Mucosa of descending colon (tissue), 3 donors: Measurements from ENCODE around the gene STK32C. TPM values are rescaled to one million over a fixed set of nuclear protein-coding genes. Genes with fewer than 3 reads are reported as not detected.

Source experiments
- ATAC-seq: fragments of 200-7000 bp; cut with Tn5 transposase; one replicate; pipeline ENCODE4 v1.9.1; 2020; ENCODE audit warnings: mild to moderate bottlenecking, moderate library complexity
- DNase-seq, 3 donors: peaks; one replicate each; pipeline ENCODE4 v3.0.0-alpha.2; 2020
- H3K36me3 ChIP-seq: fragments of 200-600 bp; one replicate; pipeline ENCODE4 v1.8.0; 2021; ENCODE audit warnings: low read depth, mild to moderate bottlenecking
- H3K4me1 ChIP-seq: fragments of 200-600 bp; one replicate; pipeline ENCODE4 v1.8.0; 2021; ENCODE audit warnings: low read depth, mild to moderate bottlenecking
- H3K4me3 ChIP-seq: fragments of 200-600 bp; one replicate; pipeline ENCODE4 v1.8.0; 2021; ENCODE audit warnings: mild to moderate bottlenecking
- H3K9me3 ChIP-seq: fragments of 200-600 bp; one replicate; pipeline ENCODE4 v1.8.0; 2021; ENCODE audit warnings: mild to moderate bottlenecking
- CTCF ChIP-seq: fragments of 200-600 bp; IDR thresholded peaks from one replicate; pipeline ENCODE4 v1.8.0; 2022; ENCODE audit warnings: antibody characterized with exemption, mild to moderate bottlenecking
- intact Hi-C, 2 donors: fragments of 100-400 bp; cut with DNase I in 1 of 2; cut with micrococcal nuclease in 1 of 2; formaldehyde crosslinking; loops; one replicate each; pipeline versions ENCODE4 v1.11.0 to v1.11.1; 2022; cut with DNase I, micrococcal nuclease
- total RNA-seq, 3 donors: library from RNA; stranded (reverse); fragmentation: NEBNext Ultra II Directional in 2 of 3; extraction: Animal tissue kit (Norgen Biotek cat#: 25700) in 2 of 3; gene quantifications; one replicate each; pipeline versions ENCODE4 v1.2.1 to v1.2.4, GENCODE V29; 2021 to 2023
- donor health status: DM: no; HTN: no; CAD: no; lungs with moderate emphysema.
- donor health status: DM: no; HTN: no; CAD: no.
- donor health status: DM: no; HTN: yes; CAD: no.

STK32C gene
- total RNA-seq, 3 donors from 2014 or later: 4.5 to 11.5 (median 11.1) TPM

GRCh38 chr10:132247943-132248342, 59.8 kb downstream of the STK32C start:
- peaks cover 6% of the 10 kb centered on the region for H3K4me1 ChIP-seq
- DNase-seq (no peak), ATAC-seq (no peak)
- intact Hi-C loops: no loop called here
- no peak overlapping the region for H3K4me3 ChIP-seq
- no peaks in the 10 kb centered on the region for H3K9me3 ChIP-seq
- TF ChIP-seq CTCF: no peak
- H3K36me3 ChIP-seq: no peaks in the 10 kb centered on the region

GRCh38 chr10:132246296-132246695, 61.5 kb downstream of the STK32C start:
- H3K36me3 ChIP-seq: no peaks in the 10 kb centered on the region
- no peak for ATAC-seq

GRCh38 chr10:132245056-132245455, 62.7 kb downstream of the STK32C start:
- DNase-seq: no peak
- no peak overlapping the region for H3K4me3 ChIP-seq
- no peak for TF ChIP-seq CTCF
- intact Hi-C loops: no loop called here
- peaks cover 6% of the 10 kb centered on the region for H3K4me1 ChIP-seq
- no peaks in the 10 kb centered on the region for H3K9me3 ChIP-seq
- no peak for ATAC-seq
- no peaks in the 10 kb centered on the region for H3K36me3 ChIP-seq

More at GRCh38 chr10:132246296-132246695, 61.5 kb downstream of the STK32C start:
- no peak overlapping the region for H3K4me3 ChIP-seq
- DNase-seq: no peak
- intact Hi-C loops: no loop called here
- H3K4me1 ChIP-seq: peaks cover 6% of the 10 kb centered on the region
- no peaks in the 10 kb centered on the region for H3K9me3 ChIP-seq
- TF ChIP-seq CTCF: no peak

GRCh38 chr10:132243626-132244025, 64.1 kb downstream of the STK32C start:
- no peak for DNase-seq
- no peaks in the 10 kb centered on the region for H3K9me3 ChIP-seq
- H3K4me1 ChIP-seq: peaks cover 5% of the 10 kb centered on the region
- H3K36me3 ChIP-seq: no peaks in the 10 kb centered on the region
- H3K4me3 ChIP-seq: no peak overlapping the region
- no peak for TF ChIP-seq CTCF
- intact Hi-C loops: no loop called here
- no peak for ATAC-seq

GRCh38 chr10:132243141-132243540, 64.6 kb downstream of the STK32C start:
- no peak for TF ChIP-seq CTCF
- intact Hi-C loops: no loop called here
- no peaks in the 10 kb centered on the region for H3K36me3 ChIP-seq
- H3K4me3 ChIP-seq: no peak overlapping the region
- ATAC-seq: no peak
- no peaks in the 10 kb centered on the region for H3K9me3 ChIP-seq
- peaks cover under 1% of the 10 kb centered on the region for H3K4me1 ChIP-seq
- DNase-seq: no peak
